CMK (cell line): ENCODE measurements around the gene B9D1.

Experiments used
- DNase-seq: peaks from one replicate; pipeline ENCODE4 v3.0.0-alpha.2; 2010; ENCODE audit warnings: low read depth

Gene B9D1

GRCh38 chr17:19376811-19377210 is 14.3 kb upstream of the B9D1 start:
- no peak for DNase-seq

GRCh38 chr17:19375732-19376131 is 13.2 kb upstream of the B9D1 start:
- no peak for DNase-seq

GRCh38 chr17:19374136-19374535 is 11.6 kb upstream of the B9D1 start:
- DNase-seq, result no peak

- DNase-seq, result no peak
These were observed 10.5 kb upstream of the B9D1 start for GRCh38 chr17:19372866-19373504.

GRCh38 chr17:19372439-19372838 is 9.9 kb upstream of the B9D1 start:
- DNase-seq, result no peak

- DNase-seq, result no peak
These were observed 9.5 kb upstream of the B9D1 start for GRCh38 chr17:19372011-19372370.

GRCh38 chr17:19371259-19372010 is 8.9 kb upstream of the B9D1 start:
- peak; percentile 46 for DNase-seq

- DNase-seq, result peak; percentile 74
These were observed 8.0 kb upstream of the B9D1 start for GRCh38 chr17:19370493-19370960.

GRCh38 chr17:19369846-19370492 is 7.4 kb upstream of the B9D1 start:
- DNase-seq, result no peak

GRCh38 chr17:19369107-19369778 is 6.7 kb upstream of the B9D1 start:
- DNase-seq, result no peak

- no peak for DNase-seq
These were observed 5.7 kb upstream of the B9D1 start for GRCh38 chr17:19368229-19368628.

GRCh38 chr17:19366637-19366972 is 4.1 kb upstream of the B9D1 start:
- no peak for DNase-seq

GRCh38 chr17:19365833-19366636 is 3.5 kb upstream of the B9D1 start:
- no peak for DNase-seq

- no peak for DNase-seq
These were observed 2.9 kb upstream of the B9D1 start for GRCh38 chr17:19365499-19365817.

- no peak for DNase-seq
These were observed 2.4 kb upstream of the B9D1 start for GRCh38 chr17:19364699-19365498.

- DNase-seq, result no peak
These were observed 1.0 kb upstream of the B9D1 start for GRCh38 chr17:19363460-19364035.

- no peak for DNase-seq
These were observed 553 bp upstream of the B9D1 start for GRCh38 chr17:19363114-19363438.

- no peak for DNase-seq
These were observed 613 bp downstream of the B9D1 start for GRCh38 chr17:19361944-19362276.

- DNase-seq, result no peak
These were observed 1.2 kb downstream of the B9D1 start for GRCh38 chr17:19361326-19361725.

- no peak for DNase-seq
These were observed 1.8 kb downstream of the B9D1 start for GRCh38 chr17:19360772-19361171.

GRCh38 chr17:19359856-19360255 is 2.7 kb downstream of the B9D1 start:
- no peak for DNase-seq
